ENCODE results near the gene GCLM. TPM values are rescaled to one million over a fixed set of nuclear protein-coding genes. Genes with fewer than 3 reads are reported as not detected.
"Not testable (repeated sequence)": the region's sequence is repeated elsewhere in the genome, so short reads cannot be mapped to it uniquely, and the experiment has no call there.

Gene GCLM
- total and polyA plus RNA-seq, 2 of the 4 experiments (the other 2 are of a cell fraction): 15.5 to 20.1 TPM

- H3K27ac ChIP-seq (ENCODE audit: insufficient read depth, low read length): not testable (repeated sequence)
- WGBS, 2 experiments (ENCODE audit: extremely low coverage in 2 of 2, insufficient read length in 1 of 2): no CpG with 5 or more reads among the region's 3 CpGs
Measured at GRCh38 chr1:93910880-93911279, 1.6 kb upstream of the GCLM start.

More at GRCh38 chr1:93910880-93911279, 1.6 kb upstream of the GCLM start:
- H2BK5ac ChIP-seq (ENCODE audit: low read depth, low read length, poor library complexity, severe bottlenecking); H4K5ac ChIP-seq (ENCODE audit: low read depth, low read length); H3K9ac ChIP-seq (ENCODE audit: low read depth, low read length); H2BK15ac ChIP-seq (ENCODE audit: low read depth, low read length); ATAC-seq (ENCODE audit: low read depth); H3K9me1 ChIP-seq (ENCODE audit: insufficient read depth, low read length); H4K91ac ChIP-seq (ENCODE audit: insufficient read depth, low read depth, low read length); H3K4me2 ChIP-seq (ENCODE audit: low read depth, low read length); H2AK5ac ChIP-seq (ENCODE audit: low read depth, low read length); H3K4me1 ChIP-seq (ENCODE audit: control insufficient read depth, insufficient read depth, low read length); H3K23ac ChIP-seq (ENCODE audit: low read depth, low read length); intact Hi-C loops (cut with micrococcal nuclease); H3K18ac ChIP-seq (ENCODE audit: low read depth, low read length); H3K14ac ChIP-seq (replicated peaks; ENCODE audit: low read depth, low read length); H2AK9ac ChIP-seq (replicated peaks; ENCODE audit: low read depth, low read length, poor library complexity); POLR2A ChIA-PET (ENCODE audit: unreplicated experiment); H2BK120ac ChIP-seq (ENCODE audit: low read depth, low read length); in situ Hi-C loops (cut with MboI; ENCODE audit: low sequenced_read_pairs); H2AFZ ChIP-seq (replicated peaks; ENCODE audit: low read length, poor library complexity); H3K9me3 ChIP-seq (ENCODE audit: control insufficient read depth, insufficient read depth, low read length); H3K4ac ChIP-seq (ENCODE audit: low read depth, low read length); H4K8ac ChIP-seq (ENCODE audit: low read depth in 2 of 2, low read length in 2 of 2); H3K4me3 ChIP-seq (ENCODE audit: insufficient read depth, low read depth, low read length); dilution Hi-C loops (cut with HindIII; ENCODE audit: low sequenced_read_pairs, unreplicated experiment); H3K27me3 ChIP-seq (ENCODE audit: control insufficient read depth, insufficient read depth, low read length); BruUV-seq (replicated peaks); H3K56ac ChIP-seq (ENCODE audit: extremely low read depth, insufficient read depth, low read length); DNase-seq; H3K36me3 ChIP-seq (ENCODE audit: control insufficient read depth, insufficient read depth, low read length); H2BK20ac ChIP-seq (ENCODE audit: low read depth, low read length): not testable (repeated sequence)
- CTCF ChIA-PET: interaction anchor here (0.6 kb wide), 1 partner anchor 512 kb away, joined by 3 read pairs; no protein-coding TSS in a partner anchor
- peaks cover 3 to 26% of the 10 kb centered on the region in 2 experiments; a peak in 2 of 4 replicates for H3K79me1 ChIP-seq (ENCODE audit: low read depth in 1 of 2, low read length in 2 of 2)
- peaks cover 27% of the 10 kb centered on the region; the same call in 1 of the 2 replicates for H4K20me1 ChIP-seq (ENCODE audit: insufficient read depth, low read length)
